ENCODE results near the gene BLOC1S4. TPM values are rescaled to one million over a fixed set of nuclear protein-coding genes. Genes with fewer than 3 reads are reported as not detected.

BLOC1S4 gene
- total RNA-seq, 1 donor from 2014 or later, result 17.4 TPM

DNA sequence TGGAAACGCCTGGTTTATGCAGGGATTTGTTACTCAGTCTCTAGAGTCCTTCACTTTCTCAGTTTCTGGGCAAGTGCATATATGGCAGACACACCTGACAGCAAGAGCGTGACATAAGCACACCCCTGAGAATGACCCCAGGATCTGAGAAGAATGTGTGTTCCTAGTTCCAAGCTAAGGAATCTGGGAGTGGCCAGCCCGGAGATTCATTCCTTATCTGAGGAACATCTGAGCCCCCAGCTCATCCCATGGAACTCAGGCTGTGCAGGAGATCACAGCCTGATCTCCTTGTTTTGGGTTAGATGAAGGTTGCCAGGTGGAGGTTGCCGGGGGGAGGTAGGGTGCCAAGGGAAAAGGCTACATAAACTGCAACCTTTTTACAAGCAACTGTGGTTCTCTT lies 42.8 kb downstream of the BLOC1S4 start:
- intact Hi-C loops (cut with micrococcal nuclease), result no loop called here

DNA sequence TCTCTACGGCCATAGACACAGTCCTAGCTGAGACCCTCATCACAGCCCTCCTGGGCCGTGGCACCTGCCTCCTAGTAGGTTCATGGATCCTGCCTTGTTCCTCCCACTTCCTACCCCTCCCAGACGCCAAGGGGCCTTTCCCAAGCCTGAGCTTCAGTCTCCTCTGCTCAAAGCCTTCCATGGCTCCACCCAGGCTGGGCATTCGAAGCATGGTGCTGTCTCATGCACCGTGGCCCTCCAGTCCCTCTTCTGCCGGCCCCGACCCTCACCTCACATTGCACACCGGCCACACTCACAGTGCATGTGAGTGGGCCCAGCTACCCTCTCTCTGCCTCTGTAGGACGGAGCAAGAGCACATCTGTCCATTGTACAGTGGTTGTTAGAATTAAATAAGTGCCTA lies 44.9 kb downstream of the BLOC1S4 start:
- intact Hi-C loops (cut with micrococcal nuclease), result no loop called here

DNA sequence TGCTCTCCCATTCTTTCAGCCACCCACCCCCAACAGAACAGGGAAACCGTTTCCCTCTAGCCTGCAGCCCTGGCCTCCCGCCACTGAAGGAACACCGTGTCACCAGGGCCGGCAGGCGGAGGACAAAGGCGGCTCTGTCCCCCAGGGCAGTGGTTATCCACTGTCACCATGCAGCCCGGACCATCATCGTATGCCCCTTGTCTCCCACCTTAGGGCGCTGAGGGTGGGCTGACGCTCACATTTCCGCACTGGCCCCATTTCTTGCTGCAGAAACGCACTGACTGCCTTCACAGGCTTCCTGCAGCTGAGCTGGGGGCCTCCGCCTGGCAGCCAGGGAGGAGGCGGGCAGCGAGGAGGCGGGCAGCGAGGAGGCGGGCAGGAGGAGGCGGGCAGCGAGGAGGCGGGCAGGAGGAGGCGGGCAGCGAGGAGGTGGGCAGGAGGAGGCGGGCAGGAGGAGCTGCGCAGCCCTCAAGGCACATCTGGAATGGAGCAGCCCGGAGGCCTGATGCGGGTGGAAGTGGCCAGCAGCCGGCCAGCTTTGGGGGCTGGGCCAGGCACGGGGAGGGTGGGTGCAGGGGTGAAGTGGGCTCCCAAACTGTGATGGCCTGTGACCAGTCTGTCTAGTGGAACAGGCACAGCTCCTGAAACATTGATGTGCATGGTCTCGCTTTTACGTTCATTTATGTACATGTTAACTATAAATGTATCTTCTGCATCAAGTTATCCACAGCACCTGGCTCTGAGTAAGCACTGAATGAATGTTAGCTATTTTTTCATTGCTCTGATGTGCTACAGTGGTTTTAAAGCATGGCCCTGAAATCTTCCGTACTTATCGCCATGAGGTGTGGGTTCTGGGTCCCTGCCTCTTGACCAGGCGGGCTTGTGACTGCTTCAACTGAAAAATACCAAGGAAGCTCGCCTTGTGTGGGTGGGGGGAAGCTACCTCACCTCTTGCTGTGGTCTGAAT lies 46.0 kb downstream of the BLOC1S4 start:
- intact Hi-C loops (cut with micrococcal nuclease), result no loop called here

DNA sequence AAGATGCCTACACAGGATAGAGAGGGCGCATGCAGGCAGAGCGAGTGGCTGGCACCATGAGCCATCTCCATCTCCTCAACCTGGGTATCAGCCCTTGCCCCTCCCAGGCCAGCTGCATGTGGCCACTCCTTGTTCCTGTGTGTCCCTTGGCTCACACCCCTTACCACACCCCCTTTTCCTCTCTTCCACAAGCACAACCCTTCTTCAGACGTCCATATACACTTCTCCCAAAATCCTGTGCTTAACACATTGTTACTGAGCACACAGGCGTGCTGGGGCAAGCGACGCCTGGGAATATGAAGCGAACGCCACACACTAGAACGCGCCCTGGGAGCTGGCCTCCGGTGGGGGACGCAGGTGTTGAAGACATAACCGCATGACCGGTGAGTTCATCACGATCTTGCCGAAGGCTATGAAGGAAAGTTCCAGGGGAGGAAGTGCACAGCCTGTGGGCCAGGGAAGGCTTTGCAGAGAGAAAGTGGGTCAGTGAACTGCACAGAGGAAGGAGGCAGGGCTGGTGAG lies 47.4 kb downstream of the BLOC1S4 start:
- intact Hi-C loops (cut with micrococcal nuclease), result no loop called here

DNA sequence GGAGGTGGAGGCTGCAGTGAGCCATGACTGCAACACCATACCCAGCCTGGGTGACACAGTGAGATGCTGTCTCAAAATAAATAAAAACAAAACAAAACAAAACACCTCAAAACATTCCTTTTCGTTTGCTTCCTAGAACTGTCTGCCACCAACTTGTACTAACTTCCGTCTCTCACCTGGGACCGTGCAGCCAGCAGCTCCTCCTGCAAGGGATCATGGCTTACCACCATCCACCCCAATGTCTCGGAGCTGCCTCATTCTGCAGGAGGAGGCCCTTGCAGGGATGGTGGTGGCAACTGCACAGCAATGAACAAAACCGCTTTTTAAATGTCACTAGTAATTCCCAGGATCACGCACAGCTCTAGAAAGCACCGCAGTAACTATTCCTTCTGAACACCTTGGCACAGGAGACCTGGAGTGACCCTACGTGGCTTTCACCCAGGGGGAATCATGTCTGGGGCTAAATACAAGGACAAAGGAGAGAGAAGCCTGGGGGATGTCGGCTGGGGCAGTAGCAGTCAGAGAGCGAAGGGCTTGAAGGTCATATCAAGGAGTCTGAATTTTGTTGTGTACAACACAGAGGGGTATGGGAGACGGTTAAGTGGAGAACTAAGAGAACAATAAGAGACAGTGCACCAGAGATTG lies 49.1 kb downstream of the BLOC1S4 start:
- intact Hi-C loops (cut with micrococcal nuclease), result no loop called here

DNA sequence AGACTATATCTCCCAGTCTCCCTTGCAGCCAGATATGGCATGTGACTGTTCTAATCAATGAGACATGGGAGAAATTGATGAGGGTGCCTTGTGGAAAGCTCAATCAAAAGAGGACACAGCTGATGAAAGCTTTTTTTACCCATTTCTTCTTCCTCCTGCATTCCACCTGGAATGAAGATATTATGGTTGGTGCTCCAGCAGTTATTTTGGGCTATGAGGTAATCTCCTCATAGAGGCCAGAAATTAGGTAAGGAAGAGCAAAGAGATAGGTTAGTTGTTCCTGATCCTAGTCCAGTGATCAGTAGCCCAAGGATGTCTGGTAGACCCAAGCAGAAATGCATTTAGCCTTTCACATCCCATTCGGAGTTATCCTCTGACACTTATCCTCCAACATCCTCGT lies 49.7 kb downstream of the BLOC1S4 start:
- intact Hi-C loops (cut with micrococcal nuclease), result no loop called here

Other genes starting within 250 kb of the BLOC1S4 start
- gene PPP2R2C, start 243.6 kb upstream of the BLOC1S4 start, total RNA-seq, result not detected in 2 replicates
- 27.5 and 27.8 TPM in 2 replicates for gene MAN2B2, start 141.0 kb upstream of the BLOC1S4 start, total RNA-seq
- gene MRFAP1, start 75.5 kb upstream of the BLOC1S4 start, total RNA-seq, result 100 and 102 TPM in 2 replicates
- gene S100P, start 22.3 kb upstream of the BLOC1S4 start, total RNA-seq, result 34.1 and 37.1 TPM in 2 replicates
- 70.2 TPM in 2 replicates for gene MRFAP1L1, start 6.3 kb upstream of the BLOC1S4 start, total RNA-seq
- 15.6 and 16.7 TPM in 2 replicates for gene KIAA0232, start 66.6 kb downstream of the BLOC1S4 start, total RNA-seq
- 39.6 and 43.1 TPM in 2 replicates for gene TBC1D14, start 193.7 kb downstream of the BLOC1S4 start, total RNA-seq